Activated CD8-positive, alpha-beta T cell treated with anti-CD3 and anti-CD28 coated beads for 36 hours (primary cell): ENCODE results near the gene HSD17B3. TPM values are rescaled to one million over a fixed set of nuclear protein-coding genes. Genes with fewer than 3 reads are reported as not detected.
"Not testable (repeated sequence)": the region's sequence is repeated elsewhere in the genome, so short reads cannot be mapped to it uniquely, and the experiment has no call there.

ENCODE experiments used
- ATAC-seq: fragments of 200-7000 bp; cut with Tn5 transposase; one replicate; pipeline ENCODE4 v1.10.0; 2021; ENCODE audit warnings: mild to moderate bottlenecking, moderate library complexity
- CTCF ChIA-PET: fragments of 350-600 bp; sonication (Branson Sonifier 250); formaldehyde crosslinking; loops from one replicate; lab custom pipeline; 2021; ENCODE audit warnings: antibody characterized with exemption; lab: Charles Lee
- POLR2A ChIA-PET: fragments of 350-600 bp; sonication (Branson Sonifier 250); formaldehyde crosslinking; loops from one replicate; lab custom pipeline; 2021; ENCODE audit warnings: antibody characterized with exemption; lab: Charles Lee
- DNase-seq: peaks from one replicate; pipeline ENCODE4 v3.0.0-alpha.2; 2020
- H3K27ac Mint-ChIP-seq: one replicate; pipeline ENCODE4 v1.8.0; 2021; ENCODE audit warnings: mild to moderate bottlenecking, mixed read lengths
- H3K27me3 Mint-ChIP-seq: one replicate; pipeline ENCODE4 v1.8.0; 2021; ENCODE audit warnings: mixed read lengths
- H3K36me3 Mint-ChIP-seq: one replicate; pipeline ENCODE4 v1.8.0; 2021; ENCODE audit warnings: low read depth, mixed read lengths
- H3K4me1 Mint-ChIP-seq: one replicate; pipeline ENCODE4 v1.8.0; 2021; ENCODE audit warnings: low read depth, mixed read lengths
- H3K4me3 Mint-ChIP-seq: one replicate; pipeline ENCODE4 v1.8.0; 2021; ENCODE audit warnings: mild to moderate bottlenecking, moderate library complexity, mixed read lengths
- H3K9me3 Mint-ChIP-seq: one replicate; pipeline ENCODE4 v1.8.0; 2021; ENCODE audit warnings: mixed read lengths
- CTCF ChIP-seq: fragments of 200-600 bp; IDR thresholded peaks from one replicate; pipeline ENCODE4 v1.8.0; 2022; ENCODE audit warnings: antibody characterized with exemption, mild to moderate bottlenecking
- intact Hi-C: fragments of 100-400 bp; cut with micrococcal nuclease; formaldehyde crosslinking; loops from one replicate; pipeline ENCODE4 v1.10.0; 2022
- total RNA-seq, 2 experiments: library from RNA; stranded (reverse); gene quantifications; one replicate each; pipeline ENCODE4 v1.2.3, GENCODE V29; 2021

Gene HSD17B3
- total RNA-seq, 2 experiments from 2014 or later = not detected

GRCh38 chr9:96195541-96195940 is 106.4 kb downstream of the HSD17B3 start:
- POLR2A ChIA-PET = no interaction called here
- no peak overlapping the region for H3K27ac Mint-ChIP-seq
- no peak overlapping the region for H3K4me3 Mint-ChIP-seq
- peaks cover 12% of the 10 kb centered on the region for H3K27me3 Mint-ChIP-seq
- no peak for DNase-seq
- intact Hi-C loops = no loop called here
- ATAC-seq = no peak
- no peaks in the 10 kb centered on the region for H3K36me3 Mint-ChIP-seq
- CTCF ChIA-PET = no interaction called here
- peaks cover 7% of the 10 kb centered on the region for H3K9me3 Mint-ChIP-seq
- H3K4me1 Mint-ChIP-seq = no peaks in the 10 kb centered on the region
- no peak for TF ChIP-seq CTCF

- Mint-ChIP-seq H3K27ac (no peak overlapping the region), H3K4me1 (no peaks in the 10 kb centered on the region), H3K4me3 (no peak overlapping the region), H3K27me3 (peaks cover 8% of the 10 kb centered on the region), H3K9me3 (peaks cover 15% of the 10 kb centered on the region), H3K36me3 (no peaks in the 10 kb centered on the region)
- CTCF ChIA-PET = no interaction called here
- no peak for ATAC-seq
- intact Hi-C loops = no loop called here
- no peak for TF ChIP-seq CTCF
- POLR2A ChIA-PET = no interaction called here
- no peak for DNase-seq
Observed at GRCh38 chr9:96193236-96193755, 108.7 kb downstream of the HSD17B3 start.

GRCh38 chr9:96192710-96193109 is 109.3 kb downstream of the HSD17B3 start:
- CTCF ChIA-PET = interaction anchor here (0.8 to 1.2 kb wide), 2 partner anchors 24 to 25 kb away, joined by 3 read pairs; no protein-coding TSS in a partner anchor
- Mint-ChIP-seq H3K9me3 (peaks cover 15% of the 10 kb centered on the region), H3K27ac (no peak overlapping the region), H3K27me3 (peaks cover 8% of the 10 kb centered on the region), H3K4me3 (no peak overlapping the region), H3K4me1 (no peaks in the 10 kb centered on the region), H3K36me3 (no peaks in the 10 kb centered on the region)
- DNase-seq (no peak), ATAC-seq (no peak)
- intact Hi-C loops = no loop called here
- POLR2A ChIA-PET = no interaction called here
- TF ChIP-seq CTCF = no peak

GRCh38 chr9:96189995-96190394 is 112.0 kb downstream of the HSD17B3 start:
- no peak overlapping the region for H3K27ac Mint-ChIP-seq
- no peaks in the 10 kb centered on the region for H3K4me1 Mint-ChIP-seq
- H3K27me3 Mint-ChIP-seq = peaks cover 15% of the 10 kb centered on the region
- ChIA-PET CTCF (no interaction called here), POLR2A (no interaction called here)
- ATAC-seq = no peak
- no peak overlapping the region for H3K4me3 Mint-ChIP-seq
- TF ChIP-seq CTCF = no peak
- H3K9me3 Mint-ChIP-seq = peaks cover 16% of the 10 kb centered on the region
- no peaks in the 10 kb centered on the region for H3K36me3 Mint-ChIP-seq
- DNase-seq = no peak
- intact Hi-C loops = no loop called here

- not testable (repeated sequence) for H3K27ac Mint-ChIP-seq, H3K4me3 Mint-ChIP-seq, H3K4me1 Mint-ChIP-seq
Observed at GRCh38 chr9:96189581-96189980, 112.4 kb downstream of the HSD17B3 start.

More at GRCh38 chr9:96189581-96189980, 112.4 kb downstream of the HSD17B3 start:
- POLR2A ChIA-PET, intact Hi-C loops, ATAC-seq, H3K36me3 Mint-ChIP-seq, DNase-seq: not testable (repeated sequence)
- Mint-ChIP-seq H3K27me3 (peaks cover 18% of the 10 kb centered on the region), H3K9me3 (peaks cover 16% of the 10 kb centered on the region)
- CTCF ChIA-PET = interaction anchor here (1.1 kb wide), 1 partner anchor 10 kb away, joined by 3 read pairs; no protein-coding TSS in a partner anchor
